Suprapubic skin (tissue), 3 donors: Measurements from ENCODE around the gene APBA3.

Experiments
- EP300 ChIP-seq: sonication (generic); formaldehyde crosslinking; IDR thresholded peaks from one replicate; pipeline ENCODE4 v1.6.1; 2017; ENCODE audit warnings: antibody characterized with exemption
- TF ChIP-seq, protein P1 (sequence below), 2 donors: fragments of 200-600 bp in 1 of 2; fragments of 450-650 bp in 1 of 2; sonication (generic) in 1 of 2; IDR thresholded peaks; one replicate each; pipeline ENCODE4 v1.5.1; 2016 to 2019; ENCODE audit warnings: antibody characterized with exemption in 2 of 2, mild to moderate bottlenecking in 1 of 2, moderate library complexity in 1 of 2

DNA sequence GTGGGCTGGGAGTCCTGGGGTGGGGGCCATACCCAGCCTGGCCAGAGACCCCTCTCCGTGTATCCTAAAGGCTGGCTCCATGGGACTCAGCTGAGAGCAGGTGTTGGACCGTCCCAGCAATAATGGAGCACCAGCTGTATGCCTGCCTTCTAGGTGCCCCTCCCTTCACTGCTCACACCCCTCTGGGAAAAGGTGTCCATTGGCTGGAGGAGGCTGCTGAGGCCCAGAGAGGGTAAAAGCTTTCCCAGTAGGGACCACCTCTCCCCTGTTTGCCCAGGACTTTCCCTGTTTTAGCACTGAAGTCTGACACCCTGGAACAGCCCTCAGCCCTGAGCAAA, 13.9 kb upstream of the APBA3 start:
- TF ChIP-seq EP300: no peak
- TF ChIP-seq, protein P1, sequence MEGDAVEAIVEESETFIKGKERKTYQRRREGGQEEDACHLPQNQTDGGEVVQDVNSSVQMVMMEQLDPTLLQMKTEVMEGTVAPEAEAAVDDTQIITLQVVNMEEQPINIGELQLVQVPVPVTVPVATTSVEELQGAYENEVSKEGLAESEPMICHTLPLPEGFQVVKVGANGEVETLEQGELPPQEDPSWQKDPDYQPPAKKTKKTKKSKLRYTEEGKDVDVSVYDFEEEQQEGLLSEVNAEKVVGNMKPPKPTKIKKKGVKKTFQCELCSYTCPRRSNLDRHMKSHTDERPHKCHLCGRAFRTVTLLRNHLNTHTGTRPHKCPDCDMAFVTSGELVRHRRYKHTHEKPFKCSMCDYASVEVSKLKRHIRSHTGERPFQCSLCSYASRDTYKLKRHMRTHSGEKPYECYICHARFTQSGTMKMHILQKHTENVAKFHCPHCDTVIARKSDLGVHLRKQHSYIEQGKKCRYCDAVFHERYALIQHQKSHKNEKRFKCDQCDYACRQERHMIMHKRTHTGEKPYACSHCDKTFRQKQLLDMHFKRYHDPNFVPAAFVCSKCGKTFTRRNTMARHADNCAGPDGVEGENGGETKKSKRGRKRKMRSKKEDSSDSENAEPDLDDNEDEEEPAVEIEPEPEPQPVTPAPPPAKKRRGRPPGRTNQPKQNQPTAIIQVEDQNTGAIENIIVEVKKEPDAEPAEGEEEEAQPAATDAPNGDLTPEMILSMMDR (IDR thresholded peaks at IDR 0.05): no peak
